Effector CD8-positive, alpha-beta T cell (primary cell): Measurements from ENCODE around the gene PPBP.

Source experiments
- DNase-seq: peaks from one replicate; lab custom pipeline; 2025; lab: John Stamatoyannopoulos, UW
- total RNA-seq, 4 experiments: gene quantifications; one replicate each; lab custom pipeline; 2026; lab: John Stamatoyannopoulos, UW

The PPBP gene
- 0 reads per million in 4 experiments for total RNA-seq

GRCh38 chr4:73988061-73988460 is at the start of gene PPBP:
Gene PPBP (minus strand): TSS chr4:73988190. CDS start chr4:73988103, 87 bp downstream.
- no peak for DNase-seq

GRCh38 chr4:74037076-74037955 is 49.3 kb upstream of the PPBP start:
- DNase-seq: no peak

- no peak for DNase-seq
Measured at GRCh38 chr4:74033739-74034138, 45.7 kb upstream of the PPBP start.

- DNase-seq: no peak
Measured at GRCh38 chr4:74032064-74032463, 44.1 kb upstream of the PPBP start.

GRCh38 chr4:74031576-74031975 is 43.6 kb upstream of the PPBP start:
- no peak for DNase-seq

GRCh38 chr4:74030285-74030684 is 42.3 kb upstream of the PPBP start:
- no peak for DNase-seq

GRCh38 chr4:74028504-74028903 is 40.5 kb upstream of the PPBP start:
- DNase-seq: no peak

GRCh38 chr4:74023709-74024108 is 35.7 kb upstream of the PPBP start:
- DNase-seq: no peak

GRCh38 chr4:74021601-74022000 is 33.6 kb upstream of the PPBP start:
- no peak for DNase-seq

GRCh38 chr4:74018771-74019170 is 30.8 kb upstream of the PPBP start:
- DNase-seq: no peak

- DNase-seq: no peak
Measured at GRCh38 chr4:74018116-74018515, 30.1 kb upstream of the PPBP start.

- no peak for DNase-seq
Measured at GRCh38 chr4:74016068-74016467, 28.1 kb upstream of the PPBP start.

GRCh38 chr4:74015126-74015780 is 27.3 kb upstream of the PPBP start:
- no peak for DNase-seq

GRCh38 chr4:74014332-74014731 is 26.3 kb upstream of the PPBP start:
- no peak for DNase-seq

GRCh38 chr4:74013264-74013663 is 25.3 kb upstream of the PPBP start:
- no peak for DNase-seq

GRCh38 chr4:74012130-74012529 is 24.1 kb upstream of the PPBP start:
- no peak for DNase-seq

GRCh38 chr4:74009307-74009706 is 21.3 kb upstream of the PPBP start:
- no peak for DNase-seq

- no peak for DNase-seq
Measured at GRCh38 chr4:74006009-74006476, 18.1 kb upstream of the PPBP start.

GRCh38 chr4:74005528-74005927 is 17.5 kb upstream of the PPBP start:
- no peak for DNase-seq

GRCh38 chr4:74004668-74005067 is 16.7 kb upstream of the PPBP start:
- no peak for DNase-seq

- no peak for DNase-seq
Measured at GRCh38 chr4:74000301-74000700, 12.3 kb upstream of the PPBP start.

GRCh38 chr4:73998040-73999011 is 10.3 kb upstream of the PPBP start, which contains the start of gene CXCL5:
Gene CXCL5 (minus strand): TSS chr4:73998677. CDS start chr4:73998581, 96 bp downstream.
- DNase-seq: no peak
